ENCODE measurements around the gene TANGO6.

TANGO6 gene

GRCh38 chr16:68859828-68860227 is 16.5 kb downstream of the TANGO6 start:
- no peak overlapping the region for H3K4me3 ChIP-seq (ENCODE audit: low read length)
- no peak for DNase-seq (ENCODE audit: low read depth, low spot score)

- no peak overlapping the region for H3K4me3 ChIP-seq (ENCODE audit: low read length)
- no peak for DNase-seq (ENCODE audit: low read depth, low spot score)
Measured at GRCh38 chr16:68860978-68861892, 17.9 kb downstream of the TANGO6 start.

DNA sequence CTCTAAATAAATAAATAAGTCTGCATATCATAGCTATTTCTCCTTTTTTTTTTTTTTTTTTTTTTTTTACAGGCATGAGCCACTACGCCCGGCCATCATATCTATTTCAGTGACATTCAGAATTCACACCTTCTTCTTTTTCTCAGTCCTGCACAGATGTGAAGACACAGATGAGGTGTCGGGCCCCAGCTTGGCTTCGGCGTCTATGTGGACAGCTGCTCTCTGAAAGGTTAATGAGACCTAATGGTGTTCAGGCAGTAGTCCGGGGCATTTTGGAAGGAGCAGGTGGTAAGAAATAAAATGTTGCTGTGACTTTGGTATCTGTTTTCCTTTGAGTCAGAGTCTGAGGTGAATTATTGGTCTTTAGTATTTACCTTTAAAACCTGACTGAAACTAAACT is 23.6 kb downstream of the TANGO6 start:
- no peak overlapping the region for H3K4me3 ChIP-seq (ENCODE audit: low read length)
- no peak for DNase-seq (ENCODE audit: low read depth, low spot score)

GRCh38 chr16:68869492-68870088 is 26.3 kb downstream of the TANGO6 start:
- H3K4me3 ChIP-seq (ENCODE audit: low read length), result no peak overlapping the region
- no peak for DNase-seq (ENCODE audit: low read depth, low spot score)

DNA sequence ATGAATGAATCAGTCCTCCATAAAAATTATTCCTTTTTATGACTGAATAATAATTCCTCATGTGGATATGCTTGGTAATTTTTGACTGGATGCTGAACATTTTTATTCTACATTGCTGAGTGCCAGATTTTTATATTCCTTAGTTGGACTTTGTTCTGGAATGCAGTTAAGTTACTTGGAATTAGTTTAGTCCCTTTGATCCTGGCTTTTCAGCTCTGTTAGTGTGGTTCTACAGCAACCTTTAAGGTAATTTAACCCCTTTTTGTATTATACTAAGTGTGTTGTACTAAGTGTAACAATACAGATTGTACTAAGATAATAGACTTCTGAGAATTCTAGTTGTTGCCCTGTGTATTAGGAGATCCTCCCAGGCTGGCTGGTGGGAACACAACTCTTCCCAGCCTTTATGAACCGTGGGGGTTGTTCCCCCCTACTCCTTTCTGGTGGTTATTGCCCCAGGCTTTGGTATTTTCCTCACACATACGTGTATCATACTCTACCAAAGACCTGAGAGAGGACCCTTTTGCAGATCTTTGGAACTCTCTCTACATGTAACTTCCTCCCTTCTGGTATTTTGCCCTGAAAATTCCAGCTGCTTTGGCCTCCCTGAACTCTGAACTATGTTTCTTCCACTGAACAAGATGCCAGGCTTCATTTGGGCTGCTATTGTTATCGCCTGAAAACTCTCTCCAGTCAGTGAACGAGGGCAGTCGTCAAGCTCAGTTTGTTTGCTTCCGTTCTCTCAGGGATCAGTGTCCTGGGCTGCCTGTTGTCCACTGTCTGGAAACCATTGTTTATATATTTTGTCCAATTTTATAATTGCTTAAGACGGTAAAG is 30.5 kb downstream of the TANGO6 start:
- no peak overlapping the region for H3K4me3 ChIP-seq (ENCODE audit: low read length)
- no peak for DNase-seq (ENCODE audit: low read depth, low spot score)

GRCh38 chr16:68875871-68876270 is 32.5 kb downstream of the TANGO6 start:
- H3K4me3 ChIP-seq (ENCODE audit: low read length), result no peak overlapping the region
- no peak for DNase-seq (ENCODE audit: low read depth, low spot score)

DNA sequence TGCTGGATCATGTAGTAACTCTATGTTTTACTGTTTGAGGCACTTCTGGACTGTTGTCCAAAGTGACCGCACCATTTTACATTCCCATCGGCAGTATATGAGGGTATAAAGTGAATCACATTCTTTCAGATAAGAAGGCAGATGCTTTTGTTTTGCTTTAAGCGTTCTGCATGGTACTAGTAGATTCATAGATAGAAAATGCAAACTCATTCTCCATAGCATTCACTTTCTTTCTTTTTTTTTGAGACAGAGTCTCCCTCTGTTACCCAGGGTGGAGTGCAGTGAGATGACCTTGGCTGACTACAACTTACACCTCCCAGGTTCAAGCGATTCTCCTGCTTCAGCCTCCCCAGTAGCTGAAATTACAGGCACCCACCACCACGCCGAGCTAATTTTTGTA is 40.4 kb downstream of the TANGO6 start:
- no peak for DNase-seq (ENCODE audit: low read depth, low spot score)

GRCh38 chr16:68884401-68884800 is 41.1 kb downstream of the TANGO6 start:
- no peak overlapping the region for H3K4me3 ChIP-seq (ENCODE audit: low read length)
- DNase-seq (ENCODE audit: low read depth, low spot score), result no peak

More for the DNA sequence above, 40.4 kb downstream of the TANGO6 start:
- no peak overlapping the region for H3K4me3 ChIP-seq (ENCODE audit: low read length)

GRCh38 chr16:68884861-68885720 is 41.8 kb downstream of the TANGO6 start:
- no peak for DNase-seq (ENCODE audit: low read depth, low spot score)
- no peak overlapping the region for H3K4me3 ChIP-seq (ENCODE audit: low read length)

GRCh38 chr16:68887107-68887506 is 43.8 kb downstream of the TANGO6 start:
- no peak for DNase-seq (ENCODE audit: low read depth, low spot score)
- H3K4me3 ChIP-seq (ENCODE audit: low read length), result no peak overlapping the region

- DNase-seq (ENCODE audit: low read depth, low spot score), result no peak
- no peak overlapping the region for H3K4me3 ChIP-seq (ENCODE audit: low read length)
Measured at GRCh38 chr16:68889508-68890150, 46.3 kb downstream of the TANGO6 start.

DNA sequence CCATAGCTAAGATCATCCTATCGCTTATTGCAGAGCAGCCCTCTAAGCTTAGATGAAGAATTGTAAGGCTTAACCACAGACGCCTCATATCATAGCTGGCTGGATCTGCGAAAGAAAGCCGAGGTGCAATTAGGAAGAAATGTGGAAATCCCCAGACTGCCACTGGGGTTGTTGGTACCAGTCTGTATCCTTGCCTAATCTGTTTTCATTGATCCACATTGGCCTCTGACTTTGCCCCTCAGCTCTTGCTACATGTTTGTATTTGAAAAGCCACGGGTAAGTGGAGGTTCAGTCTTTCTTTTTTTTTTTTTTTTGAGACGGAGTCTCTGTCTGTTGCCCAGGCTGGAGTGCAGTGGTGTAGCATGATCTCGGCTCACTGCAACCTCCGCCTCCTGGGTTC is 48.9 kb downstream of the TANGO6 start:
- H3K4me3 ChIP-seq (ENCODE audit: low read length), result no peak overlapping the region
- DNase-seq (ENCODE audit: low read depth, low spot score), result no peak

GRCh38 chr16:68892898-68893297 is 49.6 kb downstream of the TANGO6 start:
- no peak for DNase-seq (ENCODE audit: low read depth, low spot score)
- H3K4me3 ChIP-seq (ENCODE audit: low read length), result no peak overlapping the region

GRCh38 chr16:68893710-68894705 is 50.7 kb downstream of the TANGO6 start:
- no peak overlapping the region for H3K4me3 ChIP-seq (ENCODE audit: low read length)
- DNase-seq (ENCODE audit: low read depth, low spot score), result peak; percentile 16

DNA sequence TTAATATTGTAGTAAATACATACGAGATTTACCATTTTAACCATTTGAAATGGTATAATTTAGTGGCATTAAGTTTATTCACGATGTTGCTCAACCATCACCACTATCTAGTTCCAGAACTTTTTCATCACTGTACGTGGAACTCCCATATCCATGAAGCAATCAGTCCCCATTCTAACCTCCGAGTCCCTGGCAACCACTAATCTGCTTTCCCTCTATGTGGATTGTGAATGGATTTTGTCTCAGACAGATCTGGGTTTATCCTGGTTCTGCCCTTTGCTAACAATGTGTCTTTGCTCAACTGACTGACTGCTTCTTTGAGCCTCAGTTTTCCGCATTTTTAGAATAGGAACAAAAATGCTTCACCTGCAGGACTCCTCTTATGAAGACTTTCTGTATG is 51.4 kb downstream of the TANGO6 start:
- no peak for DNase-seq (ENCODE audit: low read depth, low spot score)
- H3K4me3 ChIP-seq (ENCODE audit: low read length), result no peak overlapping the region

- no peak for DNase-seq (ENCODE audit: low read depth, low spot score)
- H3K4me3 ChIP-seq (ENCODE audit: low read length), result no peak overlapping the region
Measured at GRCh38 chr16:68898026-68898425, 54.7 kb downstream of the TANGO6 start.

GRCh38 chr16:68900009-68900408 is 56.7 kb downstream of the TANGO6 start:
- DNase-seq (ENCODE audit: low read depth, low spot score), result no peak
- H3K4me3 ChIP-seq (ENCODE audit: low read length), result no peak overlapping the region
